Kidney glomerular epithelial cell (primary cell): Measurements from ENCODE around the gene ATXN7.
A peak's percentile ranks its signal among the peaks of the same experiment; 100 is the strongest.

Experiments used
- DNase-seq: peaks from one replicate; lab custom pipeline; 2025; lab: John Stamatoyannopoulos, UW

ATXN7 gene

DNA sequence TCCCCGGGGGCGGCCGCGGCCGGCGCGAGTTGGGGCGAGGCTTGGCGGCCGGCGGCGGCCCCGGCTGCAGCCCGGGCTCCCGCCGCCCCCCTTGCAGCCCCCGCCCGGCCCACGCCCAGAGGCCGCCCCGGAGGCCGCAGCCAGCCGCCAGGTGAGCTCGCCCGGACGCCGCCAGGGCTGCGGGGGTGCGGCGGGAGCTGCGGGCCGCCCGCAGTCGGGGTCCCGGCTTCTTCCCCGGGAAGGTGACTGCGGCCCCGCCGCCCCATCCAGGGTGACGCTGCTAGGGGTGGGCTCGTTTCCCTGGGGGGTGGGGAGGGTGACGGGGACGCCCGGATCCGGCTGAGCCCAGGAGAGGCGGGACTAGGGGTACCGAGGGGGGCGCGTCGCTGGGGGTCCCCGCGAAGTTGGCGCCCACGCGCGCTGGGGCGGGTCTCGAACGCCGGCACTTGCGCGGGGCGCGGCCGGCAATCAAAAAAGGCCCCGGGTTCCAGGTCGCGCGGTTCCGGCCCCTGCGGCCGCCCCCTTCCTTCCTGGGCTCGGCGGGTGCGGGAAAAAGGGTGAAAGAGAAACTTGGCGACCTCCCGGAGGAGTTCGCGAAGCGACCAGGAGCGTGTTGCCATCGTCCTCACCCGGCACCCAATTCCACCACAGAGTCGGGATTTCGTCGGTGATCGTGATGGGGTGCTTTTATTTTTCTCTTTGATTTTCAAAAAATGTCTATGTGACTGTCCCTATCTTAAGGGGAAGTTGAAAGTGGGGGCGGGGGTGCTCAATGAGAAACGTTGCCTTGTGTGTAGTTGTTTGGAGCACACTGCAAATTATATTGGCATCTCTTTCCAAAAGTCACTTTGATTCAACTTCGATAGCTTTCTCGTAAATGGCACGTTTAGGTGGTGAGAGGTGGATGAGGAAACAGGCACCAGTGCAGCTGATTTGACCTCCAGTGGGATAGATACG is 619 bp downstream of the ATXN7 start:
- peak; percentile 30 for DNase-seq

DNA sequence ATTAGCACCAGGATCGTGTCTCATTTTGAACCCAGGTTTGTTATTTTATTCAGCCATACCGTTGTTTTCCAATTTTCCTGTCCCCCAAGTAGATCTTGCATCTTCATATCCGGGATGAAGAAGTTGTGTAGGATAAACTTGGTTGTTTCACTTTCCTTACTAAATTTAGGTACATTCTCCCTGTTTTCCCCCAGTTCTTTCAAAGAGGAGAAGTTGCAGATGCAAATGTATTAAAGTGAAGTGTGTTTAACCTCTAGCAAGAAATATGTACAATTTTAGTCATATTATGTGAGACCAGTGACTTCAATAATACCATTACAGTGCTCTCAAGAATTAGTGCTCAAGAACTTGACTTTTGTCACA is 1.3 kb downstream of the ATXN7 start:
- DNase-seq = no peak

DNA sequence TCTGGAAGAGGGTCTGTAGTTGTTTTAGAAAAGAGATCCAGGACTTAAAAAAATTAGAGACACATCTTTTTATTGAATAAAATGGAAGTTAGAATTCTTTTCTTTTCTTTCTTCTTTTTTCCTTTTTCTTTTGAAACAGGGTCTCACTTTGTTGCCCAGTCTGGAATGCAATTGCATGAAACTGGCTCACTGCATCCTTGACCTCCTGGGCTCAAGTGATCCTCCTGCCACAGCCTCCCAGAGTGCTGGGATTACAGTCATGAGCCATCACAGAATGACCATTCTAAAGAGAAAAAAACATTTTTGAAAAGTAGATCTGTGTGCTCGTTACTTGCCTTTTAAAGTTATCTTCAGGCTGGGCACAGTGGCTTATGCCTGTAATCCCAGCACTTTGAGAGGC is 3.6 kb downstream of the ATXN7 start:
- no peak for DNase-seq

DNA sequence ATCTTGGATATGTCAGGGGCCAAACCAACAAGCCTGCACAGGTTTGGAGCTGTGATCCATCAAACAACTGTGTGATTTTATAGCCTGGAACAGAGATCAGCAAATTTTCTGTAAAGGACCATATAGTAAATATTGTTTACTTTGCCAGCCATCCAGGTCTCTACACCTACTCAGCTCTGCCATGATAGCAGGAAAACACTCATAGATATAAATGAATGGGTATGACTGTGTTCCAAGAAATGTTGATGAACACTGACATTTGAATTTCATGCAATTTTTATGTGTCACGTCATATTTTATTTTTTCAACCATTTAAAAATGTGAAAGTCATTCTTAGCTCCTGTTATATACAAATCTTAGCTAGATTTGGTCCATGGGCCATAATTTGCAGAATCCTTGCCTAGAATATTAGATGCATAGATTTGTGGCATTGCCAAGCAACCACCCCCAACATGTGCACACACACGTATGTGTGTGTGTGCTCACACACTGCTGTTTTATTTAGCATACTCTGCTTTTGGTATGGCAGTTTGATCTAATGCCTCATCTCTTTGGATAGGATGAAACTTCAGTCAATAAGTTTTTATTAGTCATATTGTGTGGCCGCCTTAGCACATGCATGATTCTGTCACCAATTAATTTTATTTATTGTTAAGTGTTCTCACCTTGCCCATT is 6.4 kb downstream of the ATXN7 start:
- DNase-seq = no peak

DNA sequence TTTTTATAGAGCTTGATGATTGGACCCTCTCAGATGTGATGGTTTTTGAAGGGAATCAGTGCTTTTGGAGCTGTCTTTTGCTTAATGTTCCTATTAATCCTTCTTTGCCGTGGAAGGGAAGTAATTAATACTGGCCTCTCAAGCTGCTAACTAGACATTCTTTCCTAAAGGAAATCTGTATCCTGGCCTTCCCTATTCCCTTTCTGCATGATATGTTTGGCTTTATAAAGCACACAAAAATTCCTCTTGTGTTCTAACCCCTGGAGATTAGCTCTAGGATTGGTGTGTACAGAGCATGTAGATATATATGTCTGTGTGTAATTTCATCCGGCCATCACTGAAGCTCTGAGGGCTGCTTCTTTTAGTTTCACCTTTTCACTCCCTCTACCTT is 6.9 kb downstream of the ATXN7 start:
- DNase-seq = no peak

DNA sequence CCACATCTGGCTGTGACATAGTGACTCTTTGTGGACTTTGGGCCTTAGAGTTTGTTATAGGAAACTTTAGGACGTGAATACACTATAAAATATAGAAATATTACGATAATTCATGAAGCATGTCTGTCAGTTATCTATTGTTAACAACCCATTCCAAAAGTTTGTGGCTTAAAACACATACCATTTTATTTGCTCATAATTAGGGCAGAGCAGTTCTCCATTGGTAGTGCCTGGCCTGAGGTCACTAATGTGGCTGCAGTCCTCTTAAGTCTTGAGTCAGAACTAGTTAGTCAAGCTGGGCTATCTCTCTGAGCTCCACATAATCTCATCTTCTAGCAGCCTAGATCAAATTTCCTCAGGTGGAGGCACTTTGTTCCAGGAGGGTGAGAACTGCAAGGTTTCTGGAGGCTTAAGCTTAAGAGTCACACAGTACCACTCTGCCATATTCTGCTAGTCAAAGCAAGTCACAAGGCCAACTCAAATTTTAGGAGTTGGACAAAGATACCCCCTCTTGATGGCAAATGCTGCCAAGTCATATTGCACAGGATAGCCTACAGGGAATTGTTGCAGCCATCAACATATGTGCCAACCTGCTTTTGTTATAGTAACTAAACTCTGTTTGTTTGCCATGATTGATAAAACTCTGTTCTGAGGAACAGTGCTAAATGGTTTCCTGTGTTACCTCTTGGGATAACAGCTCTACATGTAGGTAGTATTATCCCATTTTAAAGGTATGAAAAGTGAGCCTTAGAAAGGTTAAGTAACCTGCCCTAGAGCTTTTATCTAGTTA is 8.7 kb downstream of the ATXN7 start:
- DNase-seq = peak; percentile 38

DNA sequence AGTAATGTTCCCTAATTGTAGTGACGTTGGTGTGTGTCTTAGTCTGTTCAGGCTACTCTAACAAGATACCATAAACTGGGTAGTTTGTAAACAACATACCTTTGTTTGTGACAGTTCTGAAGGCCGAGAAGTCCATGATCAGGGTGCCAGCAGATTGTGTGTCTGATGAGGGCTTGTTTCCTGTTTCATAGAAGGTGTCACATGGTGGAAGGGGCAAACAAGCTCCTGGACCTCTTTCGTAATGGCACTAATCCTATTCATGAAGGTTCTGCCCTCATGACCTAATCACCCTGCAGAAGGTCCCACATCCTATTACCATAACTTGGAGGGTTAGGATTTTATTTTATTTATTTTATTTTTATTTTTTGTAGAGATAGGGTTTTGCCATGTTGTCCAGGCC is 11.1 kb downstream of the ATXN7 start:
- DNase-seq = no peak

DNA sequence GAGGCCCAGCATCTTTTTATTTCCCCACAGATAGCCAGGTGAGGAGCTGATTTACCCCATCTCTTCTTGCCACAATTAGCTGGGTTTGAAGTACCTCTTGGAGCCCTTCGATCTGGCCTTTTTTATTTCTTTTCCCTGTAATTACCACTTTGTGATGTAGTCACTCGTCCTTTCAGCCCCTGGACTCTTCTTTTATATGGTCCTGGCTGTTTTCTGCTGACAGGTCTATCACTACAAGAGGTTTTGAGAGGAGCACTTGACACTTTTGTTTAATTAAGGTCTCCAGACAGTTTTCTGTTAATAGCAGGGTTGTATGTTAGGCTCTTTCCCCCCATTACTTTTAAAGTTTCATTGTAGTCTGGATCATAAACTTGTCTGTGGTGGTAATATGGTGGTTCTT is 11.8 kb downstream of the ATXN7 start:
- no peak for DNase-seq

DNA sequence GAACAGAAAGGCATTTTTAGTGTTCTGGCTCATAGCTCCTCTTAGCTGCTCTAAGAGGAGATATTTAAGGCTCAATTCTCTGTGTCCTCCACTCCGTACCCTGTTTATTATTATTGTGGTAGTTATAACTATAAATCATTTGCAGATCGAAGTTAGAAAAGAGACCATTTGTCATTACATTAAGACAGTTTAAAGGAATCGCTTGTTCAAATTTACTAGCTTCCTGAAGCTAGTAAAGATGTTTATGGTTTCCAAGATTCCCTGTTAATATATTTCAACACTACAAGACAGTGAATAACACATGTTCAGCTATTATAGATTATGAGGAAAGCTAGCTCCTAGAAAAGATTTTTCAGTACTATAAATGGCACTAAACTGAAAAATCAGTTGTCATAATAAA is 12.6 kb downstream of the ATXN7 start:
- DNase-seq = no peak

DNA sequence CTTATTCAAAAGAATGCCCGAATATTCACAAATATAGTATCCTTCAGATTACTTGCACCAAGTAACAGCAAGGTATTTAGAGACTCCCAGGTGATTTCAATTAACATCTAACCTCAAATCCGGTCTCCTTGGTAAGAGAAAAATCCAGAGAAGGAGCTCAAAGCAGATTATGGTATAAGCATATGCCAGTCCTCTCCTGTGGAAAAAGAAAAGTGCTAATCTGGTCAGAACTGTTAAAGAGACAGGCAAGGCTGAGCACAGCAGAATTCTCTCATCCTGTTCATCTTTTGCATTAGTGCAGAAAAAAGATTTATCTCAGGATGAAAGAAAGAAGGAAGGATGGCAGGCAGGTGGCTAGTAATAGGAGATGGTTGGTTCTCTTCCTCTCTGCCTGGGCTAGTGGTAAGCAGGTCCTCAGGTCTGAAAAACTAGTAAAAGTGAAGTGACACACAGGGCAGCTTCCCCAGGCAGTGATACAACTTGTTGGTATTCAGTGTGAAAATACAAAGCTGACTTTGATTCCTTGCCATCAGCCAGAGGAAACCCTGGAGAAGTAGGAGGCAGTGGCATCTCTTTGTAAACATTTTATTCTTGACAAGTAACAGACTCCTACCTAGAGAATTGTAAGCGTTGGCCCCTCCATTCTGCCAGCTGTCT is 14.2 kb downstream of the ATXN7 start:
- peak; percentile 10 for DNase-seq

DNA sequence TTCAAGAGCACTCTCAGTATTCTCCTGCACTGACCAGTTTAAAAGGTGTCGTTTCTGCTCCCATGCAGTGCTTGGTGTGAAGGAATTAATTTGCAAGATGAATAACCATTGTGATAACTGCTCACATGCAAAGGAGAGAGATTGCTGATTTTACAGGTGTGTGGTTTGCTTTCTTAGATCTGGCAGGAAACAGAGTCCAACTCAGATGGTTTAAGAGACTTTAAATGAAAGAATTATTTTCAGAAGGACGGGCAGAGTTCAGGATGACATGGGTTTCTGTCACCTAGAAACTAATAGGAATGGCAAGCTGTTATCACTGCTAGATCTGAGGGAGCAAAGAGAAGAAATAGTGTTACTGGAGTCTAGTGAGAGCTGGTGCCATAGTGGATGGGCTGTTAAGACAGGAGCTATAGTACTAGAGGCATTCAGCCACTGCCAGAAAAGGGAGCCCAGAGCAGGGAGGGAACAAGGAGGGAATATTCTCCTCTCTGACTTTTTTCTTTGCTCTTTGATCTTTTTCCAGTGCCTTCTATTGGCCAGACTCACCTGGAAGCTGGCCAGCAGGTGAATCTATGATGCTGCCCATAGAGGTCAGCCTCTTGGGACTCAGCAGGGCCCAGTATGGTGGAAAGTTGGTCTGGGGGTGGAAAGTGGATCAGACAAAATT is 14.9 kb downstream of the ATXN7 start:
- no peak for DNase-seq

DNA sequence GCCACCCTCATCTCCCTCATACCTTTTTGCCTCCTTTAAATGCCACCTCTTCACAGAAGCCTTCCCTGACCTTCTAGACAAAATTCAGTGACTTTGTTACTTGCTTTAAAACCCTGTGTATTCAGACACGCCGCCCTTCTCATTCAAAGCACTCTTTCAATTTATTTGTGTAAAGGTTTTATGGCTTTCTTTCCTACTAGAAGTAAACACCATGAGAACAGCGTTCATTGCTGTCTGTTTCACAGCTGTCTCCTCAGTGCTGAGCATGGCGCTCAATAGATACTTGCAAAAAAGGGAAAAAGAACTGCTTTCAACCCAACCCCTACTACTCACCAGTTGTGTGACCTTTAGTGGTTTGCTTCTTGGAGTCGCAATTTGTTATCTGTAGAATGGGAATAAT is 17.0 kb downstream of the ATXN7 start:
- DNase-seq = no peak

DNA sequence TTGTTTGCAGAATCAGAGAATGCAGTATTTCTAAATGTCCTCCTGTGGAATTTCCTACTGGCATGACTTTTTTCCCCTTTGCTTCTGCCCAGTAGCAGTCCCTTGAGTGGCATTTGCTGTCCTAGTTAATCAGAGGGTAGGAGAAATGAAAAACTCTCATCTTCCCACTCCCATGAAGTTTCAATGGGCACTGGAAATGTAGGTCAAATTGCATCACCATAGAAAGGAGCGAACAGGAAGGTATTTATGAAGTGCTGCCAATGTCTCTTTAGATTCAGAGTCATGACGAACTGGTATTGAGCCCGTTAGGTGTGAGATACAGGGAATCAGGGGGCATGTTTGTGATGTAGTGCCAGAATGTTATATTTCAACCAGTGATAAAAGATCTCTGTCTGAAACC is 23.2 kb downstream of the ATXN7 start:
- no peak for DNase-seq

DNA sequence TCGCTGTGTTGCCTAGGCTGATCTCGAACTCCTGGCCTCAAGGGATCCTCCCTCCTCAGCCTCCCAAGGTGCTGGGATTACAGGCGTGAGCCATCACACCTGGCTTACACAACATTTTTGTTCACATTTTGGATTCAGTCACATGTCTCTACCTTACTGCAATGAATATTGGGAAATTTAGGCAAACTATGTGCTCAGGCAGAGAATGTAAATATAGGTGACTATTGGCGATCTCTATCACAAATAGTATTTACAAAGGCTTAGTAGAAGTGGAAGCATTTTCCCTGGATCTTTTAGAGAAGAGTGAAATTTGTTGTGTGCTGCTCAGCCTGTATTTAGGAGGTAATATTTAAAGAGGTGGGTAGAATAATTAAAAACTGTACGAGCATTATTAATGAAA is 27.9 kb downstream of the ATXN7 start:
- DNase-seq = no peak

DNA sequence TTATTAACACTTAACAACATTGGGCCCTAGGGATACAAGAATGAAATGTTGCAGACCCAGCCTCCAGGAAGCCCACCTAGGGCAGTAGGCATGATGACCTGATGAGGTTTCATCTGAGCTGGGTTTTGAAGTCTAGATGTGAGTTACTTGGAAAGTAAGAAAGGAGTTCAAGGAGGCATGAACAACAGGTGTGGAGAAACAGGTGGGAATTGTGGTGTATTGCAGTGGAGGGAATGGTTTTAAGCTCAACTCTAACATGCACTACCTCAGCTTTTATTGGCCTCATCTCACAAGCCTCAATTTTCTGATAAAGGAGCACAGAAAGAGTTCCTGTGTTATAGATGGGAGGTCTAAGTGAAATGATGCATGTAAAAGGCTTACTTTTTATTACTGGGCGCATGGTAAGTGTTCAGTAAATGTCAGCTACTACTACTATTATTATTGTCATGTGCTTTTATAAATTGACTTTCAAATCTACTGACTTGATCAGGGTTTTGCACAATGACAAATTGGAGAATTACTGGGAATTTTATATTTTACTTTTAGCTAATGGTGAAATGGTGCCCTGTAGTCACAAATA is 29.2 kb downstream of the ATXN7 start:
- DNase-seq = no peak

DNA sequence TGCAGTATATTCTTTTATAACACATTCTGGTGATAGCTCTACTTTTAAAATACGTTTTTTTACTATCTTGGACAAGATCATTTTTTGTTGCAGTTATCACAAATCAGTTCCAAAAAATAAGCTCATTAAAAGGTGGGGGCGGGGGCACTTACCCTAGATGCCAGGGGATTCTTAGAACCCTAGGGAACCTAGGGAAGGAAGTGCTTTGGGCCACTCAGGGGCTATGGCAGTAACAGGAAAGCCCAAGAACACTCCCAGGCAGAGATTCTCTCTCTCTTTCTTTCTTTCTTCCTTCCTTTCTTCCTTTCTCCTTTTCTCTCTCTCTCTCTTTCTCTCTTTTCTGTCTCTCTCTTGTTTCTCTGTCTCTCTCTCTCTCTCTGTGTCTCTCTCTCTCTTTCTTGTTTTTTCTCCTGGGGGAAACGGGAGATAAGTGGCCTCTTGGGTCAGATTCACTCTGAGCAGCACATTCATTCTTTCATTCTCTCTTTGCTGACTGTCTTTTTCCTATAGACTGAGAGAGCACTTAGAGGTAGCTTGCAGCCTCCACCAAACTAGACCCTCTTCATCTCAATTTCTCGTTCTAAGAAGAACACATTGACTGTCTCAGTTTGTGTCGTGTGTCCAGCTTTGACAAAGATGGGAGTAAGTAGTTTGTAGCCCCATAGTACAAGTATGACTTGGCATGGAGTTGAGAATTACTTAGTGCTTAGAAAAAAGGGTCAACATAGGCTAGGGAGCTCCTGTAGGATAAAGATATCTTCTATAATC is 31.9 kb downstream of the ATXN7 start:
- DNase-seq = no peak

DNA sequence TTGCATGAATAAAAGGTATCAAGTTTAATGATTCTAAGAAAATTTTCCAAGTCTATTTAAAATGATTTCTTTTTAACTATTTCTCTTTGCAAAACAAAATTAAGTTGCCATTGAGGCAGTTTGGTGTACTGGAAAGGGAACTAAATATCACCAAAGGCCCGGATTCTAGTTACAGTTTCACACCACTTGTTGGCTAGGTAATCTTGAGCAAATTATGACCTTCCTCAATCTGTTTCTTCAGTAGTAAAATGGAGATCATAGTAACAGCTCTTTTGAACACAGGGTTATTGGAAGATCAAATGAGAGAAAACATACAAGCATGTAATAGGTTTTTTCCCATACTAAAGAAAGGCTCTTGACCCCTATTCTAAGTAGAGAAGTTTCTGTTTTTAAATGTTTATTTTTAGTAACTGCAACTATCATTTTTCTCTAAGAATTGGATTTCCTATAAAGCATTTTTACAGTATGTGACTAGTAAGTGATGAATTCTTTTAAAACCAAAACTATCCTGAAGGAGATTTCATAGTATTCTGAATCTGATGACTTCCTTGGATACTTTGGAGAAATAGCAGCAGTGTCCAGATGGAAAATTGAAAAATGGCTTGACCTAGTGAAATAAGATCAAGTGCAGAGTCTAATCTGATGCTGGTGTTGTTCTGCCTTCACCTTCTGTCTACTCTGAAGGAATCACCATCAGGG is 32.8 kb downstream of the ATXN7 start:
- DNase-seq = no peak

DNA sequence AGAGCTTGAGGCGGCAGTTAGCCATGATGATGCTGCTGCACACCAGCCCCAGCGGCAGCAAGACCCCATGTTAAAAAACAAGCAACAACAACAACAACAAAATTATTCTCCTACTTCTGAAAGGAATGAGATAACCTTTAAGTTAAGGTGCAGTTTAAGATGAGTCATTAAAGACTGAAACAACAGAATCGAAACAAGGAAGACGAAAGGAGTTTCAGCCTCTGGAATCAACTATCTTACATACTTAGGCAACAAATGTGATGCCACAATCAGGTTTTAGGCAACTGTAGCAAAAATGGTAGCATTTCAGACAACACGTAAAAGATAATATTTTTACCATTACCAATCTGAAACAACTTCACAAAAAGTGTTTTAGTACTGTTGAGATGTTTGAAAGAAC is 36.3 kb downstream of the ATXN7 start:
- no peak for DNase-seq

DNA sequence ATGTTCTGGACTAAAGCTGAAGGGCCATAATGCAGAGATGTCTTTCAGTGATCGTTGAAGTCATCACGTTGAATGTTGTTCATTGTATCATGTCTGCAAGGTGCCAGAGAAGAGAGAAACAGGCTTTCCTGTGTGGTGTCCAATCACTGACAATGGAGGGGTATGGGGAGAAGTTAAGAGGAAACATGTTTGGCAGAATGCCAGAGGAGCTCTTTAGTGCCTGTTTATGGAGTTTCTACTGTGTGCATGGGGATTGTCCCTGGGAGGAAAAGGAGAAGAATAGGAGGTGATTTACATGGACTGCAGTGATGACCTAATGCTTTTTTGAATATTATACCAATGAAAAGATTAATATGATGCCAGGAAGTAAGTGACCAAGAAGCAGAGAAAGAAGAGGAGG is 36.8 kb downstream of the ATXN7 start:
- no peak for DNase-seq
